AG10803 (cell line): ENCODE measurements around the gene C3orf62.
"Not testable (repeated sequence)": the region's sequence is repeated elsewhere in the genome, so short reads cannot be mapped to it uniquely, and the experiment has no call there.

Experiments used
- DNase-seq: peaks from one replicate; pipeline ENCODE4 v3.0.0; 2010; ENCODE audit warnings: low read depth
- H3K4me3 ChIP-seq: 2 replicates; pipeline ENCODE4 v1.5.1; 2011; ENCODE audit warnings: mild to moderate bottlenecking, low read length, control low read depth
- TF ChIP-seq, protein P1 (sequence below): conservative IDR thresholded peaks from 2 replicates; pipeline ENCODE4 v1.5.1; 2011; ENCODE audit warnings: mild to moderate bottlenecking, low read length, control low read depth, inconsistent platforms

Gene C3orf62

DNA sequence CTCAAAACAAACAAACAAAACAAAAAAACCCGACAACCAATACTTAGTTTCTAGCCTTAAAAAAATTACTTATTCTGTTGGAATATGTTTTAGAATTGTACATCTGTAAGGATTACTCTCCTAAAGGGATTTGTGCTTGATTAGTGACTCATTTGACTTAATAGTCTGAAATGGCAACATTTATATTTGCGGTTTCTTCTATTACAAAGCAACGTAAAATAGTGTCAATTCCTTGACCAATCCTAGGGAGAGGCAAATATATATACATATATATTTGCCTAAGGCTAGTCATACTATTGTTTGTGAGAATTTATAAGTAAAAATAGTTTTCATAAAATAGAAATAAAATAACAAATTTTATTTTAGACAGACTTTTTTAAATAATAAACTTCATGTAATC lies 39.7 kb downstream of the C3orf62 start:
- DNase-seq: no peak
- TF ChIP-seq, protein P1, sequence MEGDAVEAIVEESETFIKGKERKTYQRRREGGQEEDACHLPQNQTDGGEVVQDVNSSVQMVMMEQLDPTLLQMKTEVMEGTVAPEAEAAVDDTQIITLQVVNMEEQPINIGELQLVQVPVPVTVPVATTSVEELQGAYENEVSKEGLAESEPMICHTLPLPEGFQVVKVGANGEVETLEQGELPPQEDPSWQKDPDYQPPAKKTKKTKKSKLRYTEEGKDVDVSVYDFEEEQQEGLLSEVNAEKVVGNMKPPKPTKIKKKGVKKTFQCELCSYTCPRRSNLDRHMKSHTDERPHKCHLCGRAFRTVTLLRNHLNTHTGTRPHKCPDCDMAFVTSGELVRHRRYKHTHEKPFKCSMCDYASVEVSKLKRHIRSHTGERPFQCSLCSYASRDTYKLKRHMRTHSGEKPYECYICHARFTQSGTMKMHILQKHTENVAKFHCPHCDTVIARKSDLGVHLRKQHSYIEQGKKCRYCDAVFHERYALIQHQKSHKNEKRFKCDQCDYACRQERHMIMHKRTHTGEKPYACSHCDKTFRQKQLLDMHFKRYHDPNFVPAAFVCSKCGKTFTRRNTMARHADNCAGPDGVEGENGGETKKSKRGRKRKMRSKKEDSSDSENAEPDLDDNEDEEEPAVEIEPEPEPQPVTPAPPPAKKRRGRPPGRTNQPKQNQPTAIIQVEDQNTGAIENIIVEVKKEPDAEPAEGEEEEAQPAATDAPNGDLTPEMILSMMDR: no peak
- H3K4me3 ChIP-seq: no peak overlapping the region

DNA sequence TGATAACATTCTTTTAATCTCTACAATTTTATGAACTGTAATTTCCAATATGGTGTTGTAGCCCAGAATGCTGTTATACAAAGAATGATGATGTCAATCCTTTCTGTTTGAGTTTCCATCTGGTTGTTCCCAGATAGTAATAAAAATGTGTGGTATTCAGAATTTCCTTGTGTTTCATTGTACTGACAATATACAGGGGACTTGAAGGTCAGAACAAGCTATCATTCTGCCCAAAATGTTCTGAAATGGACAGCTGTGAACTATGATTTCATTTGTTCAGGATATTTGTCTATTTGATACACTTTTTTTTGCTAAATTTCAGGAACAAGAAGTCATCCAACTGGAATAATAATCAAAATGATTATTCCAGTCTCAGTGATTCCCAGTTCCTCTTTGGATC lies 40.8 kb downstream of the C3orf62 start:
- DNase-seq: no peak

DNA sequence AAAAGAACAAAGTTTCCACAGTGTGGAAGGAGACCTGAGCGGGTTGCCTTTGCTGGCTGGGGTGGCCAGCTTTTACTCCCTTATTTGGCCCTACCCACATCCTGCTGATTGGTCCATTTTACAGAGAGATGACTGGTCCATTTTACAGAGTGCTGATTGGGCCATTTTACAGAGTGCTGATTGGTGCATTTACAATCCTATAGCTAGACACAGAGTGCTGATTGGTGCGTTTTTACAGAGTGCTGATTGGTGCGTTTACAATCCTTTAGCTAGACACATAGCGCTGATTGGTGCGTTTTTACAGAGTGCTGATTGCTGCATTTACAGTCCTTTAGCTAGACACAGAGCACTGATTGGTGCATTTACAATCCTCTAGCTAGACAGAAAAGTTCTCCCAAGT lies 48.2 kb downstream of the C3orf62 start:
- DNase-seq, H3K4me3 ChIP-seq: not testable (repeated sequence)

More for the DNA sequence above, 40.8 kb downstream of the C3orf62 start:
- TF ChIP-seq, protein P1: no peak
- no peak overlapping the region for H3K4me3 ChIP-seq

DNA sequence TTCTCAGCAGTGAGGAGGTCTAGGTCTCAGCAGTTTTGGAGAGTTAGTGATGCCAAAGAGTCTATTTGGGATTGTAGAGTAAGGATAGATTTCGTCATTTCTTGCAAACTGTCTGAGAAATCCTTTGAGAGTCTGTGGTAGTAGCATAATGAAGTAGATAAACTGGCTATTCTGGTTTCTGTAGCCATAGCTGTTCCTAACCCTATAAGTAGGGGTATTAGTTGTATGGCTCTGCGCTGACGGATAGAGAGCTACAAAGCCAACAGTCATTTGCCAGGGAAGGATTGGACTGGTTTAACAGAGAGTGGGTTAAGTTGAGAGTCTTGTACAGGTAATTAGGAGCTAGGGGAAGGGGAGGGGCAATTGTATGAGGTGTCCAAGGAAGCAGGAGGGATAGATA lies 55.0 kb downstream of the C3orf62 start:
- no peak for DNase-seq
- TF ChIP-seq, protein P1: no peak
- H3K4me3 ChIP-seq: no peak overlapping the region

DNA sequence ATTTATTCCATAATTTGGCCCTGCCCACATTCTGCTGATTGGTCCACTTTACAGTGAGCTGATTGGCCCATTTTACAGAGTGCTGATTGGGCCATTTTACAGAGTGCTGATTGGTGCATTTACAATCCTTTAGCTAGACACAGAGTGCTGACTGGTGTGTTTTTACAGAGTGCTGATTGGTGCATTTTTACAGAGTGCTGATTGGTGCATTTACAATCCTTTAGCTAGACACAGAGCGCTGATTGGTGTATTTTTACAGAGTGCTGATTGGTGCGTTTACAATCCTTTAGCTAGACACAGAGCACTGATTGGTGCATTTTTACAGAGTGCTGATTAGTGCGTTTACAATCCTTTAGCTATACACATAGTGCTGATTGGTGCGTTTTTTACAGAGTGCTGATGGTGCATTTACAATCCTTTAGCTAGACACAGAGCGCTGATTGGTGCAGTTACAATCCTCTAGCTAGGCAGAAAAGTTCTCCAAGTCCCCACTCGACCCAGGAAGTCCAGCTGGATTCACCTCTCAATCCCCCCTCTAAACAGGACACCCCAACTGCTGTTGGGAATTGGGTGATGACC lies 56.0 kb downstream of the C3orf62 start:
- not testable (repeated sequence) for DNase-seq

DNA sequence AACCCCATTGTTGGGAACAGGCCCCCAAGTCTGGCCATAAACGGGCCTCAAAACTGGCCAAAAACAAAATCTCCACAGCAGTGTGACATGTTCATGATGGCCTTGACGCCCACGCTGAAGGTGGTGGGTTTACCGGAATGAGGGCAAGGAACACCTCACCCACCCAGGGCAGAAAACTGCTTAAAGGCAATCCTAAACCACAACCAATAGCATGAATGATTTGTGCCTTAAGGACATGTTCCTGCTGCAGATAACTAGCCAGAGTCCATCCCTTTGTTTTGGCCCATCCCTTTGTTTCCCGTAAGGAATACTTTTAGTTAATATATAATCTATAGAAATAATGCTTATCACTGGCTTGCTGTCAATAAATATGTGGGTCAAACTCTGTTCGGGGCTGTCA lies 57.9 kb downstream of the C3orf62 start:
- no peak for DNase-seq
- TF ChIP-seq, protein P1: no peak

More for the DNA sequence above, 56.0 kb downstream of the C3orf62 start:
- not testable (repeated sequence) for H3K4me3 ChIP-seq

More for the DNA sequence above, 57.9 kb downstream of the C3orf62 start:
- H3K4me3 ChIP-seq: no peak overlapping the region
